GM18870 (cell line): ENCODE measurements around the gene CRYBG1.

ENCODE experiments used
- ATAC-seq: cut with Tn5 transposase; IDR thresholded peaks from one replicate; pipeline ENCODE4 v1.9.1; 2021; ENCODE audit warnings: moderate library complexity; ENCODE audit not compliant: unreplicated experiment

CRYBG1 gene

DNA sequence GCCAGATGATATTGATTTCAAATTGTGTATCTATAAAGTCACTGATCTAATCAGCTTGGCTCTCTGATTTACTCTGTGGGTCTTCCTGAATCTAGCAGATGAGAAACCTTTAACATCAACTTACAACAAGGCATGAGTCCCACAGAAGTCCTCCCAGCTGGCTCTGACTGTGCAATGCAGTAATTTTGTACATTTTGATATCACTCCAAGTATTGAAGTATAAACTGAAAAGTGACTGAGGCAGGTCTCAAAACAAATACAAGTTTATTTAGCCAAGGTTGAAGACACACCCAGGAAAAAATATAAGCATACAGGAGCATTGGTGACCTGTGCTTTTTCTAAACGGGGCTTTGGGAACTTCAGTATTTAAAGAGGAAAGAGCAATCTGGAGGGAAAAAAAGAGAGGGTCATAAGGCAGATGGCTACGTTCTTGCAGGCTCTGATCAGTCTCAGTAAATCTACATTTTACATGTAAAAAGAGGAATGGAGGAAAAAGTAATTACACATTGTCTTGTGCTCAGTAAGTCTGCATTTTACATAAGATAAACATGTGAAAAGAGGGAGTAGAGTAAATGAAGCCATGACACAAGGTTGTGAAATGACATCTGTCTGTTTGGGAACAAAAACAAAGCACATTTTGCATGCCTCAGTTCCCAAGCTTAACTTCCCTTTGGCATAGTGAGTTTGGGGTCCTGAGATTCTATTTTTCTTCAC is 59.5 kb downstream of the CRYBG1 start:
- no peak for ATAC-seq

DNA sequence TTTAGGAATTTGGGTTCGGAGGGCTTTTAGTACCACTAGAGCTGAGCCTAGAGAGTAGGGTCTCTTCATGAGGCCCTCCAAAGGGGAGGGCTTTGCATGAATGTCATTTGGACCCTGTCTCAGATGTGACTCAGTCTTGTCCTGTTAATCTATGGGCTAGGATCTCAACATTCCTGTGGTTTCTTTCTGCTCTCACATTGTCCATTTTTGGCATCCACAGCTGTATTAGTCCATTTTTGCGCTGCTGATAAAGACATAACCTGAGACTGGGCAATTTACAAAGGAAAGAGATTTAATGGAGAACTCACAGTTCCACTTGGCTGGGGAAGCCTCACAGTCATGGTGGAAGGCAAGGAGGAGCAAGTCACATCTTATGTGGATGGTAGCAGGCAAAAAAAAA is 61.0 kb downstream of the CRYBG1 start:
- ATAC-seq: no peak

GRCh38 chr6:106422534-106422933 is 62.0 kb downstream of the CRYBG1 start:
- no peak for ATAC-seq

DNA sequence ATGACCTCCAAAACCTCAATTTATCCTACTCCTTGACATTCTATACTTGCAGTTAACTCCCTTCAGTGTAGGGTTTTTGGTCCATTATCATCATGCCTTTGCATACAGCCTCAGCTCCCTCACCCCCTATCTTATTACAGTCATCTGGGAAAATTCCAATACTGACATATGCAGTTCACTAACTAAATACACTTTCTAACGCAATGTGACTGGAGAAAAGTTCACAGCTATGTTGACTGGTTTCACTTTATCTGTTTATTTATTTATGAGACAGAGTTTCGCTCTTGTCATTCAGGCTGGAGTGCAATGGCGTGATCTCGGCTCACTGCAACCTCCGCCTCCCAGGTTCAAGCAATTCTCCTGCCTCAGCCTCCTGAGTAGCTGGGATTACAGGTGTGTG is 64.9 kb downstream of the CRYBG1 start:
- no peak for ATAC-seq

- no peak for ATAC-seq
Measured at GRCh38 chr6:106426250-106426970, 65.9 kb downstream of the CRYBG1 start.

DNA sequence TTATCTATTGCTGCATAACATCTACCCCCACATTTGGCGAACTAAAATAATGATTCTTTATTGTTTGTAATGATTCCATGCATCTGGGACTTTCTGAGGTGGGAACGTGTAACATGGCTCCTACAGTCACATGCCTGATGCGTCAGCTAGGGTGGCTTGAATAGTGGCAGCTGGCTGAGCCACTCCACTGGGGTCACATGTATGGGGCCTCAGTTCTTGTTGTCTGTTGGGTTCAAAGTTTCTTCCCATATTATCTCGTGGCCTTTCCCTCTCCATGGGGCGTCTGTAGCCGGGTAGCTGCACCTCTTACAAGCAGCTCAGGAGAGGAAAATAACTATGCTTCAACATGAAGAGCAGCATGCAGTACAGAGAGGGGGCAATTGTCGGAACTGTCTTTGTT is 69.9 kb downstream of the CRYBG1 start:
- ATAC-seq: no peak

DNA sequence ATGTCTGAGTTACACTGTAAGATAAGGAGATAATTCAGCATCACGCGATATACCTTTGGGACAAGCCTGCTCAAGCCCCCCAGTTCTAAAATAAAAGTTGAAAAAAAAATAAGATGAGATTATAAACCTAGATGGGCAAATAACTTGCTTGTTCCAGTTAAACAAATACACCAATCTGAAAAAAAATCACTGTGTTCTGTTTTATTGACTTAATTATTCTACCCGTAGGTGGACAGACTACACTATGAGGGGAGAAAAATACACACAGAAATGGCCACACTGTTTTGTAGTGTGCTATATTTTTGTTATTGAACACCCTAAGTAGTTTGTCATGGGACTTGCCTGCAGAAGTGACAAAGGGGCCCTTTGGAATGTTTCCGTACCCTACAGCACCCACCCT is 70.9 kb downstream of the CRYBG1 start:
- no peak for ATAC-seq

- no peak for ATAC-seq
Measured at GRCh38 chr6:106431972-106432371, 71.5 kb downstream of the CRYBG1 start.

- ATAC-seq: no peak
Measured at GRCh38 chr6:106434530-106434929, 74.0 kb downstream of the CRYBG1 start.

- no peak for ATAC-seq
Measured at GRCh38 chr6:106439459-106439858, 78.9 kb downstream of the CRYBG1 start.

- no peak for ATAC-seq
Measured at GRCh38 chr6:106440546-106440945, 80.0 kb downstream of the CRYBG1 start.

DNA sequence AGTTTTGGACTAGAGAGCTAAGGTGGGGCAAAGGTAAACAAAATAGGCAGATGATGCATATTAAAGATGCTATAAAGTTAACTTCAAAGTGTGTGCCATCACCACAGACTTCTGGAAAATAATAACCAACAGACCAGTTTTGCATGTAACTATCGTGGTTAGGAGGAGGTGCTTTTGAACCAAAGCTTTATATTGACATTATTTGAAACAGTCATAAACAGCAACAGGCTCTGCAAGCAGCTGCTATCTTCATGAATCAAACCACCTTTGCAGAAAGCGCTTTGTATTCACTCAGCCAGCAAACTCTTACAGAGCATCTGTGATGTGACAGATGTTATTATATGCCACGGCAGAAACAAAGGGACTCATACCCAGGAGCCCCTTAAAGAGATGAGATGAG is 81.9 kb downstream of the CRYBG1 start:
- ATAC-seq: no peak

GRCh38 chr6:106444777-106445507 is 84.4 kb downstream of the CRYBG1 start:
- no peak for ATAC-seq

GRCh38 chr6:106445508-106445878 is 85.0 kb downstream of the CRYBG1 start:
- no peak for ATAC-seq

GRCh38 chr6:106446287-106446885 is 85.9 kb downstream of the CRYBG1 start:
- ATAC-seq: no peak

DNA sequence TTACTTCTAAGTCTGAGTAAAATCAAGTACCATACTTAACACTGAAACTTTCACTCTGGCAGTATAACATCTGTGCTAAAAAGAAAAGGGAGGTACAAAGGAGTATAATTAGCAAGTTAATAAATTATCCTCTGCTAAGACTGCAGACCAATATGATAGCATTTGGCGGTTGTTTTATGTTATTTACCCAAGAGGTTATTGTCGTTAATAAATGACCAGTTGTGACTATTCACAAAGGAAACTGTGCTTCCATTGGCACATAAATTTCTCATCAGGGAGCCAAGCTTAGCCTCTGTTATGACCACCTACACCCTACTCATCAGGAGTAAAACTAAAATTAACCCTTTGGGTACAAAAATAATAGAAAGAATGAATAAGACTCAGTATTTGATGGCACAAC is 86.5 kb downstream of the CRYBG1 start:
- ATAC-seq: no peak

DNA sequence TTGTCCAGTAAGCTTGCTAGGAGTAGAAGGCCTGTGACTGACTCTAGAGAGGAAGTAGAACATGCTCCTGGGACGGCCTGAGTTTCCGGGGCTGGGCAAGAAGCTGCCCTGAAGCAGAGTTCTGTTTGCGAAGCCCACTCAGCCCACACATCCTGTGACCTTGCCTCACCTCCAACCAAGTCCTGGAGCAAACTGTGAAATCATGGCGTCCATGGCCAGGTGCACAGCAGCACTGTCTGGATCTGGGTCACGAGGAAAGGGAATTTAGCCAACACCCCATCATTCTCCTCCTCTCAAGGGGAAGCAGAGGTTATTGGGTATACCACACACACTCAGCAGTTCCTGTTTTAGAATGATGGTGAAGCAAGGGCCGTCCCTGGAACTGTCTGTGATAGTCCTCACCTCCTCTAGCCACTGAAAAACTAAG is 87.5 kb downstream of the CRYBG1 start:
- ATAC-seq: no peak

DNA sequence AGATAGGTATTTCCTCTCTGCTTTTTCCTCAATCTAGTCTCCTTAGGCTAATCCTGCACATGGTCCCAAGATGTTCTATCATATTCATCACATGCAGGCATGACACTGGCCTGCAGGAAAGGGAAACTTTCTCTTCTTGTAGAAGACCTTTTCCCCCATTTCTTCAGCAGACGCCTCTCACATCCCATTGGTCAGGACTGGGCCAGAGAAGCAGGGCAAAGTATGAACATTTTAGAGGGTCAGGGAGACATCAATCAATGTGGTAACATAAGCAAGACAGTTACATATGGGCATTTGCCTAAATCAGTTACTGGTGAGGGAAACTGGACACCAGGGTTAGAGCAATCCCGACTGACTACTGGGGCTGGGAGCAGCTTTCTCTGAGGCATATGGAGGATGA is 90.1 kb downstream of the CRYBG1 start:
- no peak for ATAC-seq

- ATAC-seq: no peak
Measured at GRCh38 chr6:106451439-106451838, 90.9 kb downstream of the CRYBG1 start.

GRCh38 chr6:106452628-106453027 is 92.1 kb downstream of the CRYBG1 start:
- ATAC-seq: no peak

GRCh38 chr6:106453756-106454367 is 93.3 kb downstream of the CRYBG1 start:
- ATAC-seq: no peak
